Upper lobe of left lung (tissue), 6 donors: ENCODE results near the gene BEND4. TPM values are rescaled to one million over a fixed set of nuclear protein-coding genes. Genes with fewer than 3 reads are reported as not detected.
"Not testable (repeated sequence)": the region's sequence is repeated elsewhere in the genome, so short reads cannot be mapped to it uniquely, and the experiment has no call there.

Source experiments
- ATAC-seq, 2 donors: fragments of 200-7000 bp; cut with Tn5 transposase; one replicate each; pipeline ENCODE4 v1.9.1; 2022; ENCODE audit warnings: mild to moderate bottlenecking in 2 of 2, moderate library complexity in 2 of 2; ENCODE audit not compliant: low FRiP score in 2 of 2
- DNase-seq, 2 donors: peaks; one replicate each; pipeline ENCODE4 v3.0.0-alpha.2; 2019 to 2020
- H3K27ac ChIP-seq, 4 donors: fragments of 200-600 bp; sonication (generic); one replicate each; pipeline ENCODE4 v1.5.1; 2016 to 2019
- H3K27me3 ChIP-seq, 4 donors: fragments of 200-600 bp; sonication (generic); one replicate each; pipeline ENCODE4 v1.5.1; 2017 to 2019
- H3K36me3 ChIP-seq, 4 donors: fragments of 200-600 bp; sonication (generic); one replicate each; pipeline ENCODE4 v1.5.1; 2016 to 2019
- H3K4me1 ChIP-seq, 4 donors: fragments of 200-600 bp; sonication (generic); one replicate each; pipeline ENCODE4 v1.5.1; 2018 to 2019
- H3K4me3 ChIP-seq, 4 donors: fragments of 200-600 bp; sonication (generic); one replicate each; pipeline ENCODE4 v1.5.1; 2017 to 2019; ENCODE audit warnings: mild to moderate bottlenecking in 2 of 4, moderate library complexity in 1 of 4
- H3K9me3 ChIP-seq, 4 donors: fragments of 200-600 bp; sonication (generic); one replicate each; pipeline ENCODE4 v1.5.1; 2018 to 2019
- CTCF ChIP-seq, 6 experiments: fragments of 450-650 bp in 4 of 6; fragments of 200-600 bp in 2 of 6; sonication (generic) in 2 of 6; IDR thresholded peaks; one replicate each; pipeline ENCODE4 v1.5.1; 2016 to 2019; ENCODE audit warnings: antibody characterized with exemption in 6 of 6
- EP300 ChIP-seq, 4 donors: sonication (generic); formaldehyde crosslinking; IDR thresholded peaks; one replicate each; pipeline ENCODE4 v1.5.1; 2017; ENCODE audit warnings: antibody characterized with exemption in 4 of 4, control low read depth in 2 of 4
- POLR2A ChIP-seq, 4 donors: fragments of 450-650 bp; IDR thresholded peaks; one replicate each; pipeline ENCODE4 v1.5.1; 2016 to 2017; ENCODE audit warnings: antibody characterized with exemption in 4 of 4, mild to moderate bottlenecking in 2 of 4
- POLR2AphosphoS5 ChIP-seq, 2 donors: sonication (generic); formaldehyde crosslinking; IDR thresholded peaks; one replicate each; pipeline ENCODE4 v1.5.1; 2017; ENCODE audit warnings: antibody characterized with exemption in 2 of 2
- WGBS, 2 donors: methylation state at CpG; one replicate each; pipeline ENCODE4 v1.1.5; 2017 to 2018; 5-methylcytosine and 5-hydroxymethylcytosine counted together
- total RNA-seq, 6 donors: library from RNA; depleted of rRNA in 4 of 6; stranded (reverse); fragments of >200 nt in 4 of 6; gene quantifications; one replicate each; pipeline versions ENCODE4 v1.1.0 to v1.2.1, GENCODE V29; 2016 to 2021
- donor health status: DM: no; HTN: no; CAD: no; lungs with moderate emphysema.
- donor health status: DM: no; HTN: yes; CAD: no; lungs with severe emphysema.

The BEND4 gene
- total RNA-seq, 6 donors from 2014 or later = under 0.01 to 1.1 (median 0.62) TPM

DNA sequence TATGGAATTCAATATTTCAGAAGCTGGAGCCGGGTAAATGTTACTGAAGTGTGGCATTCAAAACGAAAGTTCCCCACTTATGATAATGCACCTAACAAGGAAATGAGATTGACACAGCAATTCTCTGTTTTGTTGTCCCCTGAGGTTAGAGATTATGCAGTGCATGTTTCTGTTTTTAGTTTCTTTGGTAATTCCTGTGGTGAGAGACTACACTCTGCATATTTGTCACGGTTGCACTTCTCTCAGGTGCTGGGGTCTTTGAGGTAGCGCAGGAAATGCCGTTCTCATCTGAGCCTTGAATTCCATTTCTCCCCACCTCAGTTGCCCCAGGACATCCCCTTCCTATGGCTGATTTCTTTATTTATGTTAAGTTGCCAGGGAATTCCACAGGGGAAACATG lies 15.3 kb upstream of the BEND4 start:
- Histone ChIP-seq H3K27ac (no peak overlapping the region), H3K4me3 (no peak overlapping the region), H3K9me3 (no peaks in the 10 kb centered on the region), H3K27me3 (no peaks in the 10 kb centered on the region), H3K4me1 (no peaks in the 10 kb centered on the region), H3K36me3 (no peaks in the 10 kb centered on the region)
- 65 to 66% methylated on average over 5 of the region's 5 CpGs for WGBS, 2 donors
- ATAC-seq (no peak), DNase-seq (no peak)
- TF ChIP-seq EP300 (IDR thresholded peaks at IDR 0.05) = no peak
- TF ChIP-seq POLR2AphosphoS5 (IDR thresholded peaks at IDR 0.05) = no peak
- TF ChIP-seq POLR2A (IDR thresholded peaks at IDR 0.05) = no peak
- no peak for TF ChIP-seq CTCF (IDR thresholded peaks at IDR 0.05)

- WGBS, 2 donors = 89 to 90% methylated on average over 6 of the region's 6 CpGs
- not testable (repeated sequence) for DNase-seq, ATAC-seq, H3K27ac ChIP-seq, H3K36me3 ChIP-seq, H3K4me3 ChIP-seq, H3K4me1 ChIP-seq, H3K27me3 ChIP-seq, H3K9me3 ChIP-seq
These were observed 13.7 kb upstream of the BEND4 start for GRCh38 chr4:42166186-42166585.

- TF ChIP-seq EP300 (IDR thresholded peaks at IDR 0.05) = no peak
- no peak for TF ChIP-seq POLR2A (IDR thresholded peaks at IDR 0.05)
- no peak for TF ChIP-seq POLR2AphosphoS5 (IDR thresholded peaks at IDR 0.05)
- no peak for TF ChIP-seq CTCF (IDR thresholded peaks at IDR 0.05)
- DNase-seq (no peak), ATAC-seq (no peak)
- Histone ChIP-seq H3K4me1 (no peaks in the 10 kb centered on the region), H3K4me3 (no peak overlapping the region), H3K36me3 (no peaks in the 10 kb centered on the region), H3K9me3 (no peaks in the 10 kb centered on the region), H3K27me3 (no peaks in the 10 kb centered on the region), H3K27ac (no peak overlapping the region)
- 64 to 79% methylated on average over 8 of the region's 8 CpGs for WGBS, 2 donors
These were observed 7.0 kb upstream of the BEND4 start for GRCh38 chr4:42159271-42160001.

GRCh38 chr4:42151568-42152506 lies 618 bp downstream of the BEND4 start:
- no peaks in the 10 kb centered on the region for H3K36me3 ChIP-seq
- peak in 1 of 2 donors; percentile 86 for DNase-seq
- 0 to 1% methylated on average over 3 to 44 of the region's 122 CpGs for WGBS, 2 donors
- H3K9me3 ChIP-seq = no peaks in the 10 kb centered on the region
- no peak for TF ChIP-seq POLR2AphosphoS5 (IDR thresholded peaks at IDR 0.05)
- no peak for TF ChIP-seq CTCF (IDR thresholded peaks at IDR 0.05)
- H3K27me3 ChIP-seq = peaks cover 0 to 31% (median 23%) of the 10 kb centered on the region in 4 donors
- ATAC-seq = peak in 1 of 2 donors; percentile 33
- H3K27ac ChIP-seq = no peak overlapping the region
- H3K4me1 ChIP-seq = peaks cover 19 to 25% (median 23%) of the 10 kb centered on the region in 4 donors
- peak overlapping the region; percentile 34 to 64 (median 50) for H3K4me3 ChIP-seq
